K562 (cell line): ENCODE results near the gene CD72. TPM values are rescaled to one million over a fixed set of nuclear protein-coding genes. Genes with fewer than 3 reads are reported as not detected.

Experiments
- ATF2 ChIP-seq: sonication (generic); formaldehyde crosslinking; IDR thresholded peaks from 2 replicates; pipeline ENCODE4 v1.8.1; 2022; ENCODE audit warnings: missing genetic modification reagents
- ATF7 ChIP-seq: fragments of 450-650 bp; IDR thresholded peaks from 2 replicates; pipeline ENCODE4 v1.7.1; 2014; ENCODE audit warnings: mild to moderate bottlenecking, moderate library complexity
- E2F1 ChIP-seq: sonication (generic); formaldehyde crosslinking; IDR thresholded peaks from 2 replicates; pipeline ENCODE4 v1.8.1; 2023; ENCODE audit warnings: mild to moderate bottlenecking, missing genetic modification reagents, moderate library complexity
- E2F4 ChIP-seq: sonication (generic); formaldehyde crosslinking; IDR thresholded peaks from 2 replicates; pipeline ENCODE4 v1.8.0; 2022; ENCODE audit warnings: mild to moderate bottlenecking, low read depth, missing genetic modification reagents
- ETV1 ChIP-seq: fragments of 450-650 bp; conservative IDR thresholded peaks from 2 replicates; pipeline ENCODE4 v1.6.1; 2016; ENCODE audit warnings: missing genetic modification characterization, control low read depth, low read depth, missing compliant biosample characterization
- FOXA3 ChIP-seq, 2 experiments: fragments of 450-650 bp in 1 of 2; sonication (generic) in 1 of 2; formaldehyde crosslinking; IDR thresholded peaks in 1 of 2; conservative IDR thresholded peaks in 1 of 2; 2 replicates each; pipeline versions ENCODE4 v1.4.0 to v1.8.0; 2020 to 2022; ENCODE audit warnings: mild to moderate bottlenecking in 2 of 2, missing genetic modification reagents in 1 of 2
- HNRNPL ChIP-seq: fragments of 200-400 bp; formaldehyde crosslinking; IDR thresholded peaks from 2 replicates; pipeline ENCODE4 v1.6.1; 2017; ENCODE audit warnings: low read depth, mild to moderate bottlenecking, low read length
- IRF9 ChIP-seq: fragments of 450-650 bp; IDR thresholded peaks from 2 replicates; pipeline ENCODE4 v1.6.1; 2016; ENCODE audit warnings: missing biosample characterization, missing genetic modification characterization
- KHSRP ChIP-seq: fragments of 450-650 bp; IDR thresholded peaks from 2 replicates; pipeline ENCODE4 v1.6.1; 2017
- NUFIP1 ChIP-seq: fragments of 450-650 bp; IDR thresholded peaks from 2 replicates; pipeline ENCODE4 v1.6.1; 2018; ENCODE audit not compliant: partially characterized antibody
- PTBP1 ChIP-seq: fragments of 200-400 bp; formaldehyde crosslinking; IDR thresholded peaks from 2 replicates; pipeline ENCODE4 v1.6.1; 2017; ENCODE audit warnings: low read depth, low read length
- RB1 ChIP-seq: fragments of 450-650 bp; IDR thresholded peaks from 2 replicates; pipeline ENCODE4 v1.6.1; 2017; ENCODE audit warnings: low read depth, mild to moderate bottlenecking
- SAFB ChIP-seq: fragments of 200-400 bp; formaldehyde crosslinking; IDR thresholded peaks from 2 replicates; pipeline ENCODE4 v1.6.1; 2017; ENCODE audit warnings: low read depth, low read length, borderline replicate concordance
- SLC30A9 ChIP-seq: fragments of 250-450 bp; sonication (Bioruptor Pico); IDR thresholded peaks from 2 replicates; pipeline ENCODE4 v1.8.0; 2022; ENCODE audit warnings: mild to moderate bottlenecking, moderate library complexity
- SNIP1 ChIP-seq: fragments of 450-650 bp; IDR thresholded peaks from 2 replicates; pipeline ENCODE4 v1.7.1; 2017; ENCODE audit warnings: low read depth, mild to moderate bottlenecking
- UBTF ChIP-seq, 2 experiments: IDR thresholded peaks; 2 replicates each; pipeline ENCODE4 v1.6.1; 2012; ENCODE audit warnings: improper control_type of control experiment in 2 of 2, low read depth in 2 of 2, low read length in 2 of 2, borderline replicate concordance in 1 of 2
- ZNF212 ChIP-seq: fragments of 450-650 bp; formaldehyde crosslinking; IDR thresholded peaks from 2 replicates; pipeline ENCODE4 v1.4.0; 2020; ENCODE audit warnings: mild to moderate bottlenecking
- ZNF41 ChIP-seq: fragments of 250-450 bp; sonication (Bioruptor Pico); conservative IDR thresholded peaks from 2 replicates; pipeline ENCODE4 v1.4.0; 2020; ENCODE audit warnings: mild to moderate bottlenecking
- ZNF584 ChIP-seq: fragments of 200-800 bp; sonication (Bioruptor generic); IDR thresholded peaks from 2 replicates; pipeline ENCODE4 v1.6.1; 2016; ENCODE audit warnings: low read depth, mild to moderate bottlenecking, missing genetic modification characterization, missing compliant biosample characterization
- ZNF75A ChIP-seq: fragments of 450-650 bp; formaldehyde crosslinking; IDR thresholded peaks from 2 replicates; pipeline ENCODE4 v1.4.0; 2020; ENCODE audit warnings: mild to moderate bottlenecking
- ZNF778 ChIP-seq: fragments of 450-650 bp; formaldehyde crosslinking; IDR thresholded peaks from 2 replicates; pipeline ENCODE4 v1.4.0; 2020; ENCODE audit warnings: mild to moderate bottlenecking, moderate library complexity
- ZNF830 ChIP-seq: fragments of 250-450 bp; sonication (Bioruptor Pico); IDR thresholded peaks from 2 replicates; pipeline ENCODE4 v1.5.0; 2021; ENCODE audit warnings: mild to moderate bottlenecking
- polyA plus RNA-seq, 8 experiments: library from polyadenylated mRNA; depleted of rRNA in 4 of 8; stranded (reverse) in 5 of 8; unstranded in 3 of 8; fragments of >200 nt; fragmentation: Nextera tagmentation in 2 of 8; fragmentation: Illumina TruSeq in 1 of 8; extraction: Ambion mirVana in 2 of 8; extraction: Trizol in 1 of 8; gene quantifications; 2 replicates each; pipeline versions ENCODE4 v1.2.1 to v1.2.3, GENCODE V29; 2011 to 2014; ENCODE audit warnings: inconsistent platforms in 1 of 8, missing spikeins in 1 of 8
- total RNA-seq, 7 experiments: library from RNA; depleted of rRNA in 6 of 7; stranded (reverse); fragments of >200 nt in 6 of 7; fragmentation: Illumina TruSeq in 2 of 7; extraction: Trizol in 2 of 7; gene quantifications; 2 replicates each; pipeline versions ENCODE4 v1.2.1 to v1.2.3, GENCODE V29; 2011 to 2021; ENCODE audit warnings: low replicate concordance in 1 of 7

Gene CD72
- total and polyA plus RNA-seq, 9 of the 15 experiments (the other 6 are each of a cell fraction or from before 2014, with no cell fraction given), result 0.11 to 0.78 (median 0.27) TPM; not detected in 1

GRCh38 chr9:35657546-35658136 lies 39.4 kb upstream of the CD72 start, which contains the start of gene RMRP (continued):
- TF ChIP-seq ZNF41, result no peak
- no peak; the same call in 1 of the 2 replicates for TF ChIP-seq RB1
- no peak for TF ChIP-seq ZNF212 (CRISPR knock-in tag)
- 0 out of 2 replicates have a peak, but pooled peaks have one; percentile 18 for TF ChIP-seq PTBP1
- TF ChIP-seq HNRNPL, result no peak
- TF ChIP-seq ATF2 (CRISPR knock-in tag), result no peak
- no peak for TF ChIP-seq IRF9 (tag)
- no peak; the same call in 1 of the 2 replicates for TF ChIP-seq E2F1 (CRISPR knock-in tag)
- TF ChIP-seq KHSRP, result no peak
- peak; percentile 55; the same call in 1 of the 2 replicates for TF ChIP-seq SAFB
- TF ChIP-seq ZNF584 (CRISPR knock-in tag), result no peak
- TF ChIP-seq SNIP1, result no peak
- TF ChIP-seq ETV1 (tag), result peak; percentile 56; the same call in 1 of the 2 replicates
- TF ChIP-seq UBTF (IDR thresholded peaks at IDR 0.05; ENCODE audit: borderline replicate concordance in 1 of 2, low read depth in 2 of 2, low read length in 2 of 2), result peak; percentile 71 to 95; a peak in 3 of 4 replicates
- TF ChIP-seq ZNF830 (CRISPR knock-in tag), result no peak
- peak; percentile 76 for TF ChIP-seq ATF7
- TF ChIP-seq E2F4 (CRISPR knock-in tag), result no peak
- TF ChIP-seq ZNF778, result no peak
- TF ChIP-seq FOXA3 (CRISPR knock-in tag; conservative IDR thresholded peaks at IDR 0.05 in 1 of 2, IDR thresholded peaks at IDR 0.05 in 1 of 2), result peak in 1 of 2 experiments; percentile 63; a peak in 1 of 4 replicates
- no peak for TF ChIP-seq NUFIP1
- TF ChIP-seq SLC30A9 (CRISPR knock-in tag), result no peak
- TF ChIP-seq ZNF75A (CRISPR knock-in tag), result no peak
